ENCODE measurements around the gene MUC15. TPM values are rescaled to one million over a fixed set of nuclear protein-coding genes. Genes with fewer than 3 reads are reported as not detected.

MUC15 gene
- polyA plus RNA-seq, 12 donors, result 0.14 to 38.9 (median 0.27) TPM; not detected in 5

Other genes starting within 250 kb of the MUC15 start
- gene ANO3, start 240.1 kb downstream of the MUC15 start, polyA plus RNA-seq (ENCODE audit: insufficient read length in 12 of 12), result under 1 TPM in 10 of 12 donors, not detected in 2; 0.07 to 0.80 (median 0.25) TPM
- 1 to 10 TPM in 1 of 12 donors, under 1 TPM in 10, not detected in 1; 0.04 to 6.0 (median 0.16) TPM for gene SLC5A12, start 149.8 kb upstream of the MUC15 start, polyA plus RNA-seq (ENCODE audit: insufficient read length in 12 of 12)

All from muscle of arm (tissue), 12 donors.